GM23248 (cell line): ENCODE data around the gene LRRC7. TPM values are rescaled to one million over a fixed set of nuclear protein-coding genes. Genes with fewer than 3 reads are reported as not detected.
A peak's percentile ranks its signal among the peaks of the same experiment; 100 is the strongest.

Source experiments
- DNase-seq: peaks from one replicate; pipeline ENCODE4 v3.0.0-alpha.2; 2015
- H2AFZ ChIP-seq: fragments of 200-600 bp; sonication (generic); 2 replicates; pipeline ENCODE4 v1.6.1; 2016; ENCODE audit warnings: antibody characterized with exemption
- H3F3A ChIP-seq: fragments of 200-600 bp; sonication (generic); 2 replicates; pipeline ENCODE4 v1.6.1; 2016; ENCODE audit warnings: mild to moderate bottlenecking, antibody characterized with exemption, mixed run types; ENCODE audit not compliant: insufficient read depth
- H3K27ac ChIP-seq: fragments of 200-600 bp; sonication (generic); 2 replicates; pipeline ENCODE4 v1.5.1; 2016; ENCODE audit warnings: mild to moderate bottlenecking
- H3K27me3 ChIP-seq: fragments of 200-600 bp; sonication (generic); replicated peaks from 2 replicates; pipeline ENCODE4 v1.6.1; 2016; ENCODE audit warnings: mild to moderate bottlenecking; ENCODE audit not compliant: insufficient read depth
- H3K36me3 ChIP-seq: fragments of 200-600 bp; sonication (generic); 2 replicates; pipeline ENCODE4 v1.6.1; 2016; ENCODE audit warnings: low read depth, mild to moderate bottlenecking
- H3K4me1 ChIP-seq: fragments of 200-600 bp; sonication (generic); 2 replicates; pipeline ENCODE4 v1.6.1; 2016; ENCODE audit warnings: mild to moderate bottlenecking; ENCODE audit not compliant: insufficient read depth
- H3K4me2 ChIP-seq: fragments of 200-600 bp; sonication (generic); one replicate; pipeline ENCODE4 v1.6.1; 2016; ENCODE audit warnings: mild to moderate bottlenecking; ENCODE audit not compliant: unreplicated experiment
- H3K4me3 ChIP-seq: fragments of 200-600 bp; sonication (generic); 2 replicates; pipeline ENCODE4 v1.5.1; 2016; ENCODE audit warnings: mild to moderate bottlenecking
- H3K79me2 ChIP-seq: fragments of 200-600 bp; sonication (generic); 2 replicates; pipeline ENCODE4 v1.6.1; 2016; ENCODE audit warnings: mild to moderate bottlenecking; ENCODE audit not compliant: insufficient read depth
- H3K9ac ChIP-seq: fragments of 200-600 bp; sonication (generic); 2 replicates; pipeline ENCODE4 v1.6.1; 2016; ENCODE audit warnings: mild to moderate bottlenecking
- H3K9me2 ChIP-seq: fragments of 200-600 bp; sonication (generic); 2 replicates; pipeline ENCODE4 v1.6.1; 2016; ENCODE audit warnings: mixed run types, mild to moderate bottlenecking, moderate library complexity; ENCODE audit not compliant: insufficient read depth
- H3K9me3 ChIP-seq: fragments of 200-600 bp; sonication (generic); one replicate; pipeline ENCODE4 v1.6.1; 2017; ENCODE audit warnings: low read depth
- H4K20me1 ChIP-seq: fragments of 200-600 bp; sonication (generic); 2 replicates; pipeline ENCODE4 v1.6.0; 2016; ENCODE audit not compliant: insufficient read depth
- EZH2 ChIP-seq: fragments of 200-600 bp; sonication (generic); IDR thresholded peaks from 2 replicates; pipeline ENCODE4 v1.6.1; 2018; ENCODE audit warnings: antibody characterized with exemption, mild to moderate bottlenecking; ENCODE audit not compliant: insufficient read depth, poor library complexity, severe bottlenecking
- EZH2phosphoT487 ChIP-seq: fragments of 200-600 bp; sonication (generic); IDR thresholded peaks from 2 replicates; pipeline ENCODE4 v1.6.1; 2018; ENCODE audit warnings: antibody characterized with exemption, moderate library complexity, mild to moderate bottlenecking, low read depth; ENCODE audit not compliant: insufficient read depth
- WGBS, 2 experiments: methylation state at CpG; one replicate each; pipeline ENCODE4 v1.1.6; 2015 to 2017; ENCODE audit warnings: low lambda C conversion rate in 2 of 2, low coverage in 1 of 2; ENCODE audit errors: missing lambda C conversion rate in 2 of 2; 5-methylcytosine and 5-hydroxymethylcytosine counted together
- in situ Hi-C: fragments of 300-500 bp; cut with MboI; formaldehyde crosslinking; loops from 2 replicates; pipeline ENCODE4 v1.15.0; 2020
- polyA plus RNA-seq: library from polyadenylated mRNA; unstranded; fragments of >200 nt; fragmentation: Nextera tagmentation; extraction: Ambion mirVana; gene quantifications from 2 replicates; pipeline ENCODE4 v1.2.1, GENCODE V29; 2016
- total RNA-seq: library from RNA; depleted of rRNA; stranded (reverse); fragments of >200 nt; shearing (Covaris generic); gene quantifications from 2 replicates; pipeline ENCODE4 v1.2.3, GENCODE V29; 2014

LRRC7 gene
- total and polyA plus RNA-seq, 2 experiments from 2014 or later = 0.29 TPM; not detected in 1

DNA sequence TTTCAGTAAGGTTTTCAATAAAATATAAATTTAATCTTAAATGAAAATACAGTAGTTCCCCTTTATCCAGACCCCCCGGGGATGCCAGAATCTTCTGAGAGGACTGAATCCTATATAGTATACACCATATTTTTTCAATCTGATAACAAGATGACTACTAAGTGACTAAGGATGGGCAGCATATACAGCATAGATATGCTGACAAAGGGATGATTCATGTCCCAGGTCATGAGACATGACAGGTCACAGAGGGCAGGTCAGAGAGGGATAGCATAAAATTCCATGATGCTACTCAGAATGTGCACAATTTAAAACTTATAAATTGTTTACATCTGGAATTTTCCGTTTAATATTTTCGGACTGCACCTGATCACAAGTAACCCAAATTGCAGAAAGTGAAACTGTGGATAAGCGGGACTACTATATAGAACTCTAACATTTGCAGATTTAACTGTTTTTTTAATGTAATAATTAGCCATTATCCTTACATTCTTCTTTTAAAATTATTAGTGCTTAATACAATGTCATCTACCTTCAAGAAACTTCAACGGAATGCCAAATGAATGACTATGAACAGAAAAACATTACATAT lies 588.9 kb downstream of the LRRC7 start:
- Histone ChIP-seq H3F3A (no peaks in the 10 kb centered on the region), H3K36me3 (no peaks in the 10 kb centered on the region), H3K27ac (no peak overlapping the region), H3K4me3 (no peak overlapping the region), H3K27me3 (no peaks in the 10 kb centered on the region), H3K79me2 (no peaks in the 10 kb centered on the region), H2AFZ (no peak overlapping the region), H3K9me3 (no peaks in the 10 kb centered on the region), H3K9ac (no peak overlapping the region), H3K9me2 (no peaks in the 10 kb centered on the region), H3K4me2 (no peak overlapping the region), H4K20me1 (no peaks in the 10 kb centered on the region), H3K4me1 (peaks cover 13% of the 10 kb centered on the region)
- TF ChIP-seq EZH2phosphoT487 = no peak
- no peak for TF ChIP-seq EZH2
- 84 to 91% methylated on average over 5 of the region's 5 CpGs for WGBS, 2 experiments
- in situ Hi-C loops = no loop called here
- DNase-seq = peak; percentile 64

- Histone ChIP-seq H3K36me3 (no peaks in the 10 kb centered on the region), H3K9me3 (no peaks in the 10 kb centered on the region), H3K9me2 (no peaks in the 10 kb centered on the region), H3K4me2 (no peak overlapping the region), H3K4me1 (peaks cover 2% of the 10 kb centered on the region; the same call in 1 of the 2 replicates), H3K79me2 (no peaks in the 10 kb centered on the region), H3K27ac (no peak overlapping the region), H3K27me3 (no peaks in the 10 kb centered on the region), H3K9ac (no peak overlapping the region), H4K20me1 (no peaks in the 10 kb centered on the region), H3K4me3 (no peak overlapping the region), H2AFZ (no peak overlapping the region), H3F3A (no peaks in the 10 kb centered on the region)
- 97 to 98% methylated on average over 4 of the region's 4 CpGs for WGBS, 2 experiments
- TF ChIP-seq EZH2phosphoT487 = no peak
- no peak for TF ChIP-seq EZH2
- in situ Hi-C loops = no loop called here
- no peak for DNase-seq
Measured at GRCh38 chr1:70164350-70164749, 596.6 kb downstream of the LRRC7 start.

DNA sequence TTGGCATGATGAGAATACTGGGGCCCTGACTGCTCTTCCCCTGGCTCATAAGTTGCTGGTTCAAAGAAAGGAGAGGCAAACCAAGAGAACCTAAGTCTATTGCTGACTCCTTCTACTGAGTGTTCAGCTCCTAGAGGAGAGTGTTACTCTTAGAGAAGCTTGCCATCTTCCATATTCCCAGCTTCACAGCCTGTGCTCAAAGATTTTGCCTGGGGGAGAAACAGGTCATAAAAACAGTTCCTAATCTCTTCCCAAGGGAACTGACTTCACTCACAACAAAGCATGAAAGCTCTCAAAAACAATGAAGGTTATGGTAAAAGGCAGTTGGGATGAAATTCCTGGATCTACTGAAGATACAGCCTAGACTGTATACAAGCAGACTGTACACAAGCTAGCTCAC lies 600.6 kb downstream of the LRRC7 start:
- Histone ChIP-seq H3K4me1 (peaks cover 4% of the 10 kb centered on the region; the same call in 1 of the 2 replicates), H3K4me2 (no peak overlapping the region), H3K79me2 (no peaks in the 10 kb centered on the region), H3F3A (no peaks in the 10 kb centered on the region), H3K36me3 (peaks cover 7% of the 10 kb centered on the region), H3K9ac (no peak overlapping the region), H3K4me3 (no peak overlapping the region), H4K20me1 (no peaks in the 10 kb centered on the region), H3K9me2 (no peaks in the 10 kb centered on the region), H3K27ac (no peak overlapping the region), H2AFZ (no peak overlapping the region), H3K27me3 (no peaks in the 10 kb centered on the region), H3K9me3 (no peaks in the 10 kb centered on the region)
- in situ Hi-C loops = no loop called here
- DNase-seq = no peak
- TF ChIP-seq EZH2 (no peak), EZH2phosphoT487 (no peak)

GRCh38 chr1:70169018-70169839 lies 601.5 kb downstream of the LRRC7 start:
- DNase-seq = no peak
- Histone ChIP-seq H3F3A (no peaks in the 10 kb centered on the region), H3K9me2 (no peaks in the 10 kb centered on the region), H2AFZ (no peak overlapping the region), H3K27me3 (no peaks in the 10 kb centered on the region), H3K27ac (no peak overlapping the region), H3K4me3 (no peak overlapping the region), H3K36me3 (peaks cover 7% of the 10 kb centered on the region), H3K4me2 (no peak overlapping the region), H3K79me2 (no peaks in the 10 kb centered on the region), H4K20me1 (no peaks in the 10 kb centered on the region), H3K9me3 (no peaks in the 10 kb centered on the region), H3K9ac (no peak overlapping the region), H3K4me1 (peaks cover 4% of the 10 kb centered on the region; the same call in 1 of the 2 replicates)
- TF ChIP-seq EZH2phosphoT487 = no peak
- TF ChIP-seq EZH2 = no peak
- WGBS, 2 experiments = 84 to 85% methylated on average over 5 of the region's 5 CpGs
- in situ Hi-C loops = no loop called here
